ENCODE measurements around the gene E4F1.
A peak's percentile ranks its signal among the peaks of the same experiment; 100 is the strongest.
"Not testable (repeated sequence)": the region's sequence is repeated elsewhere in the genome, so short reads cannot be mapped to it uniquely, and the experiment has no call there.

E4F1 gene

GRCh38 chr16:2189252-2189893, 34.0 kb upstream of the E4F1 start:
- no peak for DNase-seq (ENCODE audit: low read depth)

GRCh38 chr16:2190002-2190658, 33.3 kb upstream of the E4F1 start:
- no peak for DNase-seq (ENCODE audit: low read depth)

DNA sequence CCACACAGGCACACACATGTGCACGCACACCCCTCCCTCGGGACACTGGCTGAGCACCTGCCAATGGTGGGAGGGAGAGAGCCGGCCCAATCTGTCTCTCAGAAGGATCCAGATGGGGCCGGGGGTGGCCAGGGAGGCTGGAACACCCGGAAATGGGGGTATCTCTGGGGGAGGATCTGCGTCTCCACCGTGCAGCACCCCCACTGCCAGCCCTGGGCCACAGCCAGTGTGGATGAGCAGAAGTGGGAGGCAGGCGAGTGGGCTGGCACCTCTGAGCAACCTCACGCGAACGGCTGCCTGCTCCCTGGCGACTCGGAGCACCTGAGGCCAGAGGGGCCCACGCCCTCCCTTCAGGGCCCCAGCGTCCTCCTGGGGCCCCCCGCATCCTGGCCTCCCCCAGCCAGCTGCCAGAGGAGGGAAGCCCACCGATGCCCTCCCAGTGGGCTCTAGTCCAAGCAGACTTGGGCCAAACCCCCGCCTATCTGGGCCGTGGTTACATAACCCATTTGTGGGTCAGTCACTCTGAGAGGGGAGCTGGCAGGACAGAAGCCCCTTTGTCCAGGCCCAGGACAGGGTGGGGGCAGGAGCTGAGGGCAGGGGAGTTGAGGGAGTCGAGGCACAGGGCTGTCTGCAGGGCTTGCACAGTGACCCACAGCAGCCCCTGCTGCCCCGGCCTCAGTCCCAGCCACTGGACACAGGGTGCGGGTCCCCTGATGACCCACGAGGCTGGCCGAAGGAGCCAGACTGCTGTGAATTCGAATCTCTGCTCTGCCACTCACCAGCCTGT, 32.5 kb upstream of the E4F1 start:
- no peak for DNase-seq (ENCODE audit: low read depth)

DNA sequence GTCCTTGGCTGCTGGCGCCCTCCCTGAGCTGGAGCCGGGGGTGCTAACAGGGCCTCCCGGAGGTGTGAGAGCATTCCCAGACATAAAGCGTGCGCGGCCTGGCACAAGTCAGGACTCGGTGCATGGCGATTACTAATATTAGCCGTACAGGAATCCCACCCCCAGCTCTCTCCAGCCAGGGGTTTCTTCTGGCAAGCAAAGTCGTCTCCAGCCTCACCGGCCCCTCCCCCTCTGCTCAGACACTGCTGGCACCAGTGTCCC, 32.0 kb upstream of the E4F1 start:
- DNase-seq (ENCODE audit: low read depth) = no peak

DNA sequence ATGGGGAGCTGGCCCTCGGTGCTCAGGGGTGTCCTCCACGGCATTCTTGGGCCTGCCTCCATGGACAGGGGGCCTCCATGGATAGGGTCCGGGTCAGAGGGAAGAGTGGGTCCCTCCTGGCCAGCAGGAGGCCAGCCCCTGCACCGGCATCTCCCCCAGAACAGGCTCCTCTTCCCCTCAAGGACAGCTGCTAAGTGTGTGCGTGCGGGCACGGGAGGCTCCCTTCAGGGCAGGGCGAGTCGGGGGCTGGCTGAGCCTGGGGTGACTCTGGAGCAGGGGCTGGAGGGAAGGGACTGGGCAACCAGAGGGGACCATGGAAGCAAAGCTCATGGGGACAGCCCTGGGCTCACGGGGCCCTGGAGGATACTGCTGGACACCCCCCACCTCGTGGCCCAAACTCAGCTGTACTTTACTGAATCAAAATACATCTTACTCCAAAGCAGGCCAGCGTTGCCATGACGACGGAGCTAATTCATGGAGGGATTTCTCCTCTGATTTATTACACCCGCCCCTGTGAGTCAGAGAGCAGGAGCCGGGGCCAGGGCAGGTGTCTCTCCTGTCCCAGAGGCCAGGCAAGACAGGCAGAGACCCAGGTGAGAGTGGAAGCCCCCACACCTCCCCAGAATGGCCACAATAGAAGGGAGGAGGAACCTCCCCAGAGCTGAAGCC, 29.1 kb upstream of the E4F1 start:
- DNase-seq (ENCODE audit: low read depth) = no peak

DNA sequence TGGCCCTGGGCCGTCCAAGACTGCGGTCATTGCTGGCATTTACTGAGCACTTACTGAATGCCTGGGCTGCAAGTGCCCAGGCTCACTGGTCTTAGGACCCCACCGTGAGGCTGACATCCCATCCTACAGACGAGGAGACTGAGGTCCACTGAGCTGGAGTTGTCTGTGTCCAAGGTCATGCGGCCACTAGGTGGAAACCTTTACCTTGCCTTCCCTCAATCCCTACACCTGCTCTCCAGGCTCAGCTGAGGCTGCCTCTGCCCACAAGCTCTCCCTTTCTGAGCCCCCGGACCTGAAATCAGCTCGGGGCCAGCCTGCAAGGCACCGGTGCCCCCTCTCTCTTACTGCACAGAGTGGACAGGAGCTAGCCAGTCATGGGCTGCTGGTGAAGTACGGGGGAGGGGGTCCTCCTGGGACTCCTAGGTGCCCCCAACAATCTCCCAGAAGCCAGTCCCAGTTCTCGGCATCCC, 28.5 kb upstream of the E4F1 start:
- DNase-seq (ENCODE audit: low read depth) = no peak

DNA sequence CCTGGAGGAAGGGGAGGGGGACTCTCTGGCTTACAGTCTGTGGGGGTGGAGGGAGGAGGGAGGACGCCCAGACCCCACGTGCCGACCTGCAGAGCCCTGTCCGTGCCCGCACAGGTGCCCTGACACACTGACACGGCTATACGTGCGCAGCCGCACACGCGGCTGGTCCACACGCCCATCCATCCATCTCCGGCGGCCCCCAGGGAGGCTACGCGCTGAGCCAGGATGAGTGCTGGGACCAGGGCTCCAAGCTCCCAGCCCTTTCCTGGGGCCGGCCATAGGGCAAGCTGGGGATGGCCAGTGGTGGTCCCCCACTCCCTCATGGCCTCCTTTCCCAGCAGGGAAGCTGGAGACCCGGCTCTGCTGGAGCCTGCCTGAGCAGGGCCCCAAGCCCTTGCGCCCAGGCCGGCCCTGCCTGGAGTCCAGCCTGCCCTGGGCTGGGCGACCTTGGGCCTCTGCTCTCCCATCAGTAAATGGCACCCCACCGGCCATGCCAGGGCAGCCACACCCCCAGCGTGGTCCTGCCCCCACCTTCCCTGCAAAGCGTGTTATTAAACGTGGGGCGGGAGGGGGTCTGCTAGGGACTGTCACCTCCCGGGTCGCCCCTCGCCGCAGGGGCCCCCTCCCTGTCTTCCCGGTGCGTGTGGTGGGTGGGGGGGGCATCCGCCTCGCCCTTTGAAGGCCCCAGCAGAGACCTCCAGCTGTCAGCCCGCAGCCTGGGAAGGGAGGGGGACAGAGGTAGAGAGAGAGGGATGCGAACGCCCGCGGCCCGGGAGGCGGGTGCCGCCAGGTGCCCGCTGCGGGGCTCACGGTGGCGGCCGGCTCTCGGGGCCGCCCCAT, 27.8 kb upstream of the E4F1 start:
- DNase-seq (ENCODE audit: low read depth) = no peak

GRCh38 chr16:2196162-2196980, 27.0 kb upstream of the E4F1 start, which contains the start of gene CASKIN1:
TSS of gene CASKIN1 (minus strand) at chr16:2196605. CDS start at chr16:2196432, 173 bp downstream.
- no peak for DNase-seq (ENCODE audit: low read depth)

- DNase-seq (ENCODE audit: low read depth) = no peak
These were observed 26.3 kb upstream of the E4F1 start for GRCh38 chr16:2196981-2197511.

- no peak for DNase-seq (ENCODE audit: low read depth)
These were observed 25.6 kb upstream of the E4F1 start for GRCh38 chr16:2197765-2198164.

- no peak for DNase-seq (ENCODE audit: low read depth)
These were observed 25.1 kb upstream of the E4F1 start for GRCh38 chr16:2198283-2198682.

DNA sequence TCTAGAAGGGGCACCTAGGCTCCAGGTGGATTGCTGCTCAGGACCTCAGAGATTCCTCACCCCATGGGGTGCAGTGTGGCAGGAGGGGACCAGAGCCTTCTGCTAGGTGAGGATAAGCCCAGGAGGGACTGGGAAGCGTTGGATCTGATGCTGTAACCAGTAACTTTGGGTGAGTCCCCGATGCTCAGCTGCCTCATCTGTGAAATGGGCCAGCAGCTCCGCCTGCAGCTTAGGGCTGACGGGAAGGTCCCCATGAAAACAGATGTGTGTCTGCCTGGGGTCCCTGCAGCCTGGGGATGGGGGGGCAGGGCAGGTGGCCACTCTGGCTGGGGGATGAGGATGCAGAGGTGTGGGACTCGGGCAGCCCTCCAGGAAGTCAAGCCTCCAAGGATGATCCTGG, 24.3 kb upstream of the E4F1 start:
- no peak for DNase-seq (ENCODE audit: low read depth)

DNA sequence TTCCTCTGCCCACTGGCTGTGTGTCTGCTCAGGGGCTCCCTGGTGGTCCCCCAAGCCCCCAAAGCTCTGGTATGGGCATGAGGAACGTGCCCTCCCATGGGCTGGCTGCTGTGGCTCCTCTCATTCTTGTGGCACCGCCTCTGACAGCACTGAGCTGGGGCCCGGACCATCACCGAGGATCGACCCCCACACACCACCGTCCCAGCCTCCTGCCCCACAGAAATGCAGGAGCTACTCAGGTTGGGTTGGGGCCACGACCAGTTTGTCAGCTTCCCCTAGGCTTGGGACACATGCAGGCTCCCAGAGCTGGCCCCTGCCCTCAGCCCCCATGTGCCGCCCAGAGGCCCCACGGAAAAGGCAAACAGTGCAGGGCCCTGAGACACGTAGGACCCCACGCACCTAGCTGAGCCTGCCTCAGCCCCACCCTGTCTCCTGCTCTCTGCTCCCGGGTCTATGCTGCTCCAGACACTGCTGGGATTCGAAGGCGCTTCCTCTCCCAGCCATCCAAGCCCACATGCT, 23.7 kb upstream of the E4F1 start:
- no peak for DNase-seq (ENCODE audit: low read depth)

DNA sequence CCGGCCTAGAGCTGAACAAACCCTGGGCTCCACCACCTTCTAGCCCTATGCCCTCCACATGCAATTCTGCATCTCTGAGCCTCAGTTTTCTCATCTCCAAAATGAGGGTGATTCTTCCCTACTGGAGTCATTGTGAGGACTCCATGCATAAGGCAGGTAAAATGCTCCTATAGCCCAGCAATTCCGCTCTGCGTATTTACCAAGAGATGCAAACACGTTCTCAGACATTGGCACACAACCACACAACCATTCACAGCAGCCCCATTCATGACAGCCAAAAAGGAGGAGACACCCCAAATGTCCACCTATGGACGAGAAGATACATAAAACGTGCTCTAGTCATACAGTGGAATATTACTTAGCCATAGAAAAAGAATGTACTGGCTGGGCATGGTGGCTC, 23.1 kb upstream of the E4F1 start:
- no peak for DNase-seq (ENCODE audit: low read depth)

- not testable (repeated sequence) for DNase-seq (ENCODE audit: low read depth)
These were observed 20.2 kb upstream of the E4F1 start for GRCh38 chr16:2203119-2203688.

GRCh38 chr16:2204416-2205103, 18.8 kb upstream of the E4F1 start:
- DNase-seq (ENCODE audit: low read depth) = no peak

- DNase-seq (ENCODE audit: low read depth) = peak; percentile 81
These were observed 18.1 kb upstream of the E4F1 start, which contains the start of gene MLST8 for GRCh38 chr16:2205104-2205966. TSS of gene MLST8 (plus strand) at chr16:2205454. CDS start at chr16:2206086, 632 bp downstream.

DNA sequence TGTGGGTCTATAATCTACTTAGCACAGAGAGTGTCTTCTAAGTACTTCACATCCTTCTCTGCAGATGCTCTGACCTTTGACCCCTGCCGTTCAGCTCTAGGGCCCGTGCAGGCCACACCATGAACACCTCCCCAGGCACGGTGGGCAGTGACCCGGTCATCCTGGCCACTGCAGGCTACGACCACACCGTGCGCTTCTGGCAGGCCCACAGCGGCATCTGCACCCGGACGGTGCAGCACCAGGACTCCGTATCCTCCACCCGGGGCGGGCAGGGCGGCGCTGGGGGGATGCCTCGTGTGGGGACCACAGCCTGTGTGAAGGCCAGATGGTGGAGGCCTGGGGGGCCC, 17.5 kb upstream of the E4F1 start:
- no peak for DNase-seq (ENCODE audit: low read depth)

DNA sequence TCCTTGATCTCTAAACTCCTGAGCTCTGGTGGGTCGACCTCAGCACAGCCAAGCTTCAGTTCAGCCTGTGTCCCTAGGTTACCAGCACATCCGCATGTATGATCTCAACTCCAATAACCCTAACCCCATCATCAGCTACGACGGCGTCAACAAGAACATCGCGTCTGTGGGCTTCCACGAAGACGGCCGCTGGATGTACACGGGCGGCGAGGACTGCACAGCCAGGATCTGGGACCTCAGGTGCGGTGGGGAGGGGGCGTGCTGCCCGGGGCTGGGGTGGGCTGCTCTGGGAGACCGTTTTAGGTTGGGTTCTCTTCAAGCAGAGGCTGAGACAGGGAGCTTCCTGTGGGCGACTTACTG, 17.0 kb upstream of the E4F1 start:
- DNase-seq (ENCODE audit: low read depth) = no peak
